H9 (cell line): ENCODE results near the gene ASCC3. TPM values are rescaled to one million over a fixed set of nuclear protein-coding genes. Genes with fewer than 3 reads are reported as not detected.

ENCODE experiments used
- DNase-seq: peaks from one replicate; pipeline ENCODE4 v3.0.0-alpha.2; 2017
- H2AFZ ChIP-seq: one replicate; pipeline ENCODE4 v1.6.1; 2013; ENCODE audit warnings: mild to moderate bottlenecking, low read length, control low read depth, moderate library complexity
- H2AK5ac ChIP-seq: 2 replicates; pipeline ENCODE4 v1.6.1; 2013; ENCODE audit warnings: low read length, control low read depth, mixed read lengths; ENCODE audit not compliant: insufficient read length
- H2BK120ac ChIP-seq: one replicate; pipeline ENCODE4 v1.6.1; 2013; ENCODE audit warnings: low read depth, mild to moderate bottlenecking, low read length, control low read depth, inconsistent platforms; ENCODE audit not compliant: poor library complexity, severe bottlenecking
- H2BK12ac ChIP-seq: 2 replicates; pipeline ENCODE4 v1.6.1; 2013; ENCODE audit warnings: low read length, control low read depth, mixed read lengths, low read depth; ENCODE audit not compliant: insufficient read length
- H2BK15ac ChIP-seq: 2 replicates; pipeline ENCODE4 v1.6.1; 2013; ENCODE audit warnings: low read depth, low read length, control low read depth
- H2BK20ac ChIP-seq: one replicate; pipeline ENCODE4 v1.6.1; 2013; ENCODE audit warnings: low read depth, mild to moderate bottlenecking, low read length, control low read depth, inconsistent platforms; ENCODE audit not compliant: poor library complexity, severe bottlenecking
- H2BK5ac ChIP-seq: 2 replicates; pipeline ENCODE4 v1.6.1; 2013; ENCODE audit warnings: low read length, control low read depth, mixed read lengths; ENCODE audit not compliant: insufficient read length
- H3K14ac ChIP-seq: 2 replicates; pipeline ENCODE4 v1.6.1; 2013; ENCODE audit warnings: low read length, control low read depth; ENCODE audit not compliant: insufficient read depth
- H3K18ac ChIP-seq: 2 replicates; pipeline ENCODE4 v1.6.1; 2013; ENCODE audit warnings: low read depth, mild to moderate bottlenecking, mixed read lengths, low read length, control low read depth; ENCODE audit not compliant: insufficient read length
- H3K23ac ChIP-seq: 2 replicates; pipeline ENCODE4 v1.6.1; 2013; ENCODE audit warnings: low read length, control low read depth, mixed read lengths, low read depth; ENCODE audit not compliant: insufficient read length
- H3K23me2 ChIP-seq: 2 replicates; pipeline ENCODE4 v1.6.1; 2013; ENCODE audit warnings: low read depth, mild to moderate bottlenecking, mixed read lengths, low read length, control low read depth; ENCODE audit not compliant: insufficient read length, poor library complexity, severe bottlenecking
- H3K27ac ChIP-seq: 2 replicates; pipeline ENCODE4 v1.5.1; 2013; ENCODE audit warnings: low read length, control low read depth, mixed read lengths, low read depth; ENCODE audit not compliant: insufficient read length
- H3K27me3 ChIP-seq: 2 replicates; pipeline ENCODE4 v1.6.1; 2013; ENCODE audit warnings: low read length, control low read depth, inconsistent platforms; ENCODE audit not compliant: insufficient read depth
- H3K4ac ChIP-seq: 2 replicates; pipeline ENCODE4 v1.6.1; 2013; ENCODE audit warnings: low read depth, mild to moderate bottlenecking, control low read depth, inconsistent platforms, low read length, moderate library complexity
- H3K4me1 ChIP-seq: 2 replicates; pipeline ENCODE4 v1.6.1; 2013; ENCODE audit warnings: low read length, control low read depth, inconsistent platforms; ENCODE audit not compliant: insufficient read depth
- H3K4me2 ChIP-seq: 2 replicates; pipeline ENCODE4 v1.6.1; 2013; ENCODE audit warnings: low read length, control low read depth, mixed read lengths; ENCODE audit not compliant: insufficient read length, insufficient read depth
- H3K56ac ChIP-seq: 2 replicates; pipeline ENCODE4 v1.6.1; 2013; ENCODE audit warnings: low read depth, mild to moderate bottlenecking, mixed read lengths, low read length, control low read depth; ENCODE audit not compliant: insufficient read length
- H3K79me1 ChIP-seq: 2 replicates; pipeline ENCODE4 v1.6.1; 2013; ENCODE audit warnings: low read depth, mild to moderate bottlenecking, moderate library complexity, low read length, control low read depth, inconsistent platforms; ENCODE audit not compliant: insufficient read depth, poor library complexity, severe bottlenecking
- H3K79me2 ChIP-seq: 2 replicates; pipeline ENCODE4 v1.6.1; 2013; ENCODE audit warnings: low read length, control low read depth, inconsistent platforms; ENCODE audit not compliant: insufficient read depth
- H3K9ac ChIP-seq: 2 replicates; pipeline ENCODE4 v1.6.1; 2013; ENCODE audit warnings: low read length, control low read depth, mixed read lengths; ENCODE audit not compliant: insufficient read length; ENCODE audit errors: extremely low read depth
- H3K9me3 ChIP-seq: one replicate; pipeline ENCODE4 v1.6.1; 2013; ENCODE audit warnings: low read depth, low read length, inconsistent platforms; ENCODE audit not compliant: control insufficient read depth
- H3T11ph ChIP-seq: one replicate; pipeline ENCODE4 v1.6.1; 2013; ENCODE audit warnings: mild to moderate bottlenecking, low read length, control low read depth, inconsistent platforms
- H4K20me1 ChIP-seq: one replicate; pipeline ENCODE4 v1.6.1; 2013; ENCODE audit not compliant: control insufficient read depth, insufficient read length, insufficient read depth
- H4K5ac ChIP-seq: 2 replicates; pipeline ENCODE4 v1.6.1; 2013; ENCODE audit warnings: low read depth, mild to moderate bottlenecking, mixed read lengths, low read length, control low read depth; ENCODE audit not compliant: insufficient read length
- H4K8ac ChIP-seq: replicated peaks from 2 replicates; pipeline ENCODE4 v1.6.1; 2013; ENCODE audit warnings: low read length, control low read depth, mixed read lengths, low read depth; ENCODE audit not compliant: insufficient read length
- H4K91ac ChIP-seq: 2 replicates; pipeline ENCODE4 v1.6.1; 2013; ENCODE audit warnings: low read depth, mild to moderate bottlenecking, moderate library complexity, mixed read lengths, low read length, control low read depth; ENCODE audit not compliant: insufficient read length
- H3K27ac Mint-ChIP-seq, 3 experiments: 2 replicates in 2 of 3; 3 replicates in 1 of 3; pipeline ENCODE4 v1.8.0; 2020 to 2021; ENCODE audit warnings: mixed read lengths in 3 of 3, mild to moderate bottlenecking in 1 of 3, moderate library complexity in 1 of 3
- H3K27me3 Mint-ChIP-seq: 2 replicates; pipeline ENCODE4 v1.8.0; 2021; ENCODE audit warnings: low read depth, mild to moderate bottlenecking, moderate library complexity, mixed read lengths
- H3K36me3 Mint-ChIP-seq, 3 experiments: 2 replicates in 2 of 3; 3 replicates in 1 of 3; pipeline ENCODE4 v1.8.0; 2020 to 2021; ENCODE audit warnings: low read depth in 3 of 3, mixed read lengths in 3 of 3; ENCODE audit not compliant: insufficient read depth in 1 of 3
- H3K4me1 Mint-ChIP-seq, 2 experiments: 2 replicates each; pipeline ENCODE4 v1.8.0; 2020; ENCODE audit warnings: mixed read lengths in 2 of 2
- H3K4me3 Mint-ChIP-seq, 2 experiments: 2 replicates in 1 of 2; 3 replicates in 1 of 2; pipeline ENCODE4 v1.8.0; 2020 to 2021; ENCODE audit warnings: mild to moderate bottlenecking in 2 of 2, mixed read lengths in 2 of 2, moderate library complexity in 1 of 2
- H3K9me3 Mint-ChIP-seq, 2 experiments: 2 replicates in 1 of 2; 3 replicates in 1 of 2; pipeline ENCODE4 v1.8.0; 2020; ENCODE audit warnings: mild to moderate bottlenecking in 2 of 2, mixed read lengths in 2 of 2, moderate library complexity in 1 of 2
- WGBS: extraction: QIAGEN DNeasy Blood & Tissue Kit; methylation state at CpG from one replicate; pipeline ENCODE4 v1.1.7; 2013; ENCODE audit warnings: missing lambda C conversion rate, low lambda C conversion rate, mixed read lengths; ENCODE audit not compliant: insufficient read length; ENCODE audit errors: extremely low coverage; 5-methylcytosine and 5-hydroxymethylcytosine counted together
- total RNA-seq: library from RNA; stranded (reverse); gene quantifications from 2 replicates; pipeline ENCODE4 v1.2.1, GENCODE V29; 2021
- TF ChIP-seq, protein P1 (sequence below): fragments of 200-600 bp; sonication (generic); conservative IDR thresholded peaks from 3 replicates; pipeline ENCODE4 v1.8.0; 2021; ENCODE audit warnings: antibody characterized with exemption, mild to moderate bottlenecking

The ASCC3 gene
- total RNA-seq, 1 experiment from 2014 or later: 63.8 TPM

DNA sequence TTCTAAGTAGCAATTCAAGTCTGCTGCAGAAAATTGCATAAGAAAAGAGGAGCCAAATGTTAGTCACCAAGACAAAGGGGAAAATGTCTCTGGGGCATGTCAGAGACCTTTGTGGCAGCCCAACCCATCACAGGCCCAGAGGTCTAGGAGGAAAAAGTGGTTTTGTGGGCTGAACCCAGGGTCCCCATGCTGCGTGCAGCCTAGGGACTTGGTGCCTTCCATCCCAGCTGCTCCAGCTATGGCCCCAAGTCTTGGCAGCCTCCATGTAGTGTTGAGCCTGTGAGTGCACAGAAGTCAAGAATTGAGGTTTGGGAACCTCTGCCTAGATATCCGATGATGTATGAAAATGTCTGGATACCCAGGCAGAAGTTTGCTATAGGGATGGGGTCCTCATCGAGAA, 181.1 kb downstream of the ASCC3 start:
- no CpG with 5 or more reads among the region's 3 CpGs for WGBS
- no peaks in the 10 kb centered on the region for H3K27me3 Mint-ChIP-seq
- no peaks in the 10 kb centered on the region for H3K4me1 ChIP-seq

More for the DNA sequence above, 181.1 kb downstream of the ASCC3 start:
- H3K23me2 ChIP-seq: no peaks in the 10 kb centered on the region
- no peak overlapping the region for H2BK12ac ChIP-seq
- H4K91ac ChIP-seq: no peak overlapping the region
- H3K23ac ChIP-seq: no peak overlapping the region
- H4K20me1 ChIP-seq: no peaks in the 10 kb centered on the region
- DNase-seq: no peak
- H3K27me3 ChIP-seq: no peaks in the 10 kb centered on the region
- Mint-ChIP-seq H3K4me1 (no peaks in the 10 kb centered on the region), H3K4me3 (no peak overlapping the region), H3K36me3 (peaks cover 27 to 43% (median 40%) of the 10 kb centered on the region in 3 experiments), H3K9me3 (peaks cover 25% of the 10 kb centered on the region in 2 experiments), H3K27ac (no peak overlapping the region)
- H3K4ac ChIP-seq: no peak overlapping the region
- H2BK15ac ChIP-seq: no peak overlapping the region
- H3K4me2 ChIP-seq: no peak overlapping the region
- H3K79me2 ChIP-seq: no peaks in the 10 kb centered on the region
- no peak overlapping the region for H3K18ac ChIP-seq
- no peak overlapping the region for H2AK5ac ChIP-seq
- TF ChIP-seq, protein P1, sequence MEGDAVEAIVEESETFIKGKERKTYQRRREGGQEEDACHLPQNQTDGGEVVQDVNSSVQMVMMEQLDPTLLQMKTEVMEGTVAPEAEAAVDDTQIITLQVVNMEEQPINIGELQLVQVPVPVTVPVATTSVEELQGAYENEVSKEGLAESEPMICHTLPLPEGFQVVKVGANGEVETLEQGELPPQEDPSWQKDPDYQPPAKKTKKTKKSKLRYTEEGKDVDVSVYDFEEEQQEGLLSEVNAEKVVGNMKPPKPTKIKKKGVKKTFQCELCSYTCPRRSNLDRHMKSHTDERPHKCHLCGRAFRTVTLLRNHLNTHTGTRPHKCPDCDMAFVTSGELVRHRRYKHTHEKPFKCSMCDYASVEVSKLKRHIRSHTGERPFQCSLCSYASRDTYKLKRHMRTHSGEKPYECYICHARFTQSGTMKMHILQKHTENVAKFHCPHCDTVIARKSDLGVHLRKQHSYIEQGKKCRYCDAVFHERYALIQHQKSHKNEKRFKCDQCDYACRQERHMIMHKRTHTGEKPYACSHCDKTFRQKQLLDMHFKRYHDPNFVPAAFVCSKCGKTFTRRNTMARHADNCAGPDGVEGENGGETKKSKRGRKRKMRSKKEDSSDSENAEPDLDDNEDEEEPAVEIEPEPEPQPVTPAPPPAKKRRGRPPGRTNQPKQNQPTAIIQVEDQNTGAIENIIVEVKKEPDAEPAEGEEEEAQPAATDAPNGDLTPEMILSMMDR: no peak
- no peak overlapping the region for H3K9ac ChIP-seq
- no peaks in the 10 kb centered on the region for H3K79me1 ChIP-seq
- peaks cover 6% of the 10 kb centered on the region for H3K9me3 ChIP-seq
- no peak overlapping the region for H3K56ac ChIP-seq
- H2BK20ac ChIP-seq: no peak overlapping the region
- no peak overlapping the region for H3T11ph ChIP-seq
- no peak overlapping the region for H2AFZ ChIP-seq
- H3K27ac ChIP-seq: no peak overlapping the region
- no peak overlapping the region for H2BK120ac ChIP-seq
- H3K14ac ChIP-seq: no peak overlapping the region
- no peak overlapping the region for H4K8ac ChIP-seq
- H2BK5ac ChIP-seq: no peak overlapping the region
- H4K5ac ChIP-seq: no peak overlapping the region
